Neural cell (in vitro differentiated cells): ENCODE data around the gene LCAT. TPM values are rescaled to one million over a fixed set of nuclear protein-coding genes. Genes with fewer than 3 reads are reported as not detected.

Source experiments
- H2AFZ ChIP-seq: fragments of 200-600, 300-800 bp; sonication (generic), shearing (Covaris generic); 2 replicates; pipeline ENCODE4 v1.6.0; 2014; ENCODE audit warnings: low read depth, mild to moderate bottlenecking, antibody characterized with exemption, low read length, moderate library complexity
- H3F3A ChIP-seq: fragments of 200-600 bp; shearing (Covaris generic); 2 replicates; pipeline ENCODE4 v1.6.1; 2016; ENCODE audit warnings: mild to moderate bottlenecking, moderate library complexity, mixed read lengths, antibody characterized with exemption, low read length; ENCODE audit not compliant: insufficient read depth, poor library complexity, severe bottlenecking
- H3K27ac ChIP-seq: fragments of 200-600, 300-800 bp; sonication (generic), shearing (Covaris generic); 2 replicates; pipeline ENCODE4 v1.5.1; 2014; ENCODE audit warnings: mild to moderate bottlenecking, low read length, moderate library complexity
- H3K27me3 ChIP-seq: fragments of 300-800, 200-600 bp; sonication (generic), shearing (Covaris generic); 2 replicates; pipeline ENCODE4 v1.6.0; 2014; ENCODE audit warnings: mild to moderate bottlenecking, low read depth, low read length, moderate library complexity; ENCODE audit not compliant: insufficient read depth
- H3K36me3 ChIP-seq: fragments of 300-800, 200-600 bp; sonication (generic), shearing (Covaris generic); 2 replicates; pipeline ENCODE4 v1.5.1; 2014; ENCODE audit warnings: mild to moderate bottlenecking, antibody characterized with exemption, low read length, moderate library complexity; ENCODE audit not compliant: insufficient read depth
- H3K4me2 ChIP-seq: fragments of 300-800, 200-600 bp; sonication (generic), shearing (Covaris generic); 2 replicates; pipeline ENCODE4 v1.6.0; 2014; ENCODE audit warnings: mild to moderate bottlenecking, low read length
- H3K4me3 ChIP-seq: fragments of 300-800, 200-600 bp; sonication (generic), shearing (Covaris generic); 2 replicates; pipeline ENCODE4 v1.5.1; 2014; ENCODE audit warnings: mild to moderate bottlenecking, low read length, moderate library complexity
- H3K79me2 ChIP-seq: fragments of 200-600 bp; shearing (Covaris generic); replicated peaks from 2 replicates; pipeline ENCODE4 v1.6.0; 2014; ENCODE audit warnings: mild to moderate bottlenecking, low read length, moderate library complexity; ENCODE audit not compliant: insufficient read depth
- H3K9ac ChIP-seq: fragments of 300-800, 200-600 bp; sonication (generic), shearing (Covaris generic); 2 replicates; pipeline ENCODE4 v1.6.1; 2016; ENCODE audit warnings: mild to moderate bottlenecking, low read length, mixed read lengths
- H3K9me2 ChIP-seq: fragments of 200-600 bp; shearing (Covaris generic); 2 replicates; pipeline ENCODE4 v1.6.1; 2016; ENCODE audit warnings: mild to moderate bottlenecking, low read length, mixed read lengths; ENCODE audit not compliant: insufficient read depth
- H3K9me3 ChIP-seq: fragments of 200-600, 300-800 bp; sonication (generic), shearing (Covaris generic); 2 replicates; pipeline ENCODE4 v1.6.1; 2016; ENCODE audit warnings: mild to moderate bottlenecking, mixed run types, low read length, moderate library complexity, mixed read lengths
- H4K20me1 ChIP-seq: fragments of 200-600 bp; shearing (Covaris generic); 2 replicates; pipeline ENCODE4 v1.6.1; 2016; ENCODE audit warnings: mild to moderate bottlenecking, mixed run types; ENCODE audit not compliant: insufficient read depth
- EP300 ChIP-seq: fragments of 450-650 bp; conservative IDR thresholded peaks from 2 replicates; pipeline ENCODE4 v1.6.1; 2014; ENCODE audit warnings: antibody characterized with exemption, mild to moderate bottlenecking, moderate library complexity; ENCODE audit not compliant: poor library complexity, severe bottlenecking
- EZH2 ChIP-seq: fragments of 200-600, 300-800 bp; shearing (Covaris generic), sonication (generic); IDR thresholded peaks from 2 replicates; pipeline ENCODE4 v1.6.1; 2014; ENCODE audit warnings: antibody characterized with exemption, low read length, borderline replicate concordance, mild to moderate bottlenecking; ENCODE audit not compliant: insufficient read depth, poor library complexity, severe bottlenecking
- MXI1 ChIP-seq: fragments of 450-650 bp; conservative IDR thresholded peaks from 2 replicates; pipeline ENCODE4 v1.6.1; 2014; ENCODE audit warnings: antibody characterized with exemption, mild to moderate bottlenecking; ENCODE audit not compliant: poor library complexity, severe bottlenecking
- POLR2AphosphoS5 ChIP-seq: IDR thresholded peaks from 2 replicates; pipeline ENCODE4 v1.6.1; 2012
- RAD21 ChIP-seq: fragments of 450-650 bp; conservative IDR thresholded peaks from 2 replicates; pipeline ENCODE4 v1.6.1; 2014; ENCODE audit warnings: antibody characterized with exemption, mild to moderate bottlenecking, moderate library complexity
- SMC3 ChIP-seq: fragments of 450-650 bp; conservative IDR thresholded peaks from 2 replicates; pipeline ENCODE4 v1.6.1; 2014; ENCODE audit warnings: antibody characterized with exemption, mild to moderate bottlenecking, moderate library complexity; ENCODE audit not compliant: poor library complexity
- TAF1 ChIP-seq: IDR thresholded peaks from 2 replicates; pipeline ENCODE4 v1.6.1; 2012; ENCODE audit warnings: low read depth
- polyA plus RNA-seq: library from polyadenylated mRNA; depleted of rRNA; stranded (reverse); fragments of >200 nt; gene quantifications from 2 replicates; pipeline ENCODE4 v1.2.3, GENCODE V29; 2014
- TF ChIP-seq, protein P1 (sequence below): fragments of 450-650 bp; IDR thresholded peaks from 2 replicates; pipeline ENCODE4 v1.5.1; 2014; ENCODE audit warnings: antibody characterized with exemption, mild to moderate bottlenecking, moderate library complexity; ENCODE audit not compliant: poor library complexity, severe bottlenecking
- TF ChIP-seq, protein P2 (sequence below): IDR thresholded peaks from 2 replicates; pipeline ENCODE4 v1.6.1; 2012; ENCODE audit warnings: borderline replicate concordance

Gene LCAT
- polyA plus RNA-seq, 1 donor from 2014 or later: 0.32 TPM

DNA sequence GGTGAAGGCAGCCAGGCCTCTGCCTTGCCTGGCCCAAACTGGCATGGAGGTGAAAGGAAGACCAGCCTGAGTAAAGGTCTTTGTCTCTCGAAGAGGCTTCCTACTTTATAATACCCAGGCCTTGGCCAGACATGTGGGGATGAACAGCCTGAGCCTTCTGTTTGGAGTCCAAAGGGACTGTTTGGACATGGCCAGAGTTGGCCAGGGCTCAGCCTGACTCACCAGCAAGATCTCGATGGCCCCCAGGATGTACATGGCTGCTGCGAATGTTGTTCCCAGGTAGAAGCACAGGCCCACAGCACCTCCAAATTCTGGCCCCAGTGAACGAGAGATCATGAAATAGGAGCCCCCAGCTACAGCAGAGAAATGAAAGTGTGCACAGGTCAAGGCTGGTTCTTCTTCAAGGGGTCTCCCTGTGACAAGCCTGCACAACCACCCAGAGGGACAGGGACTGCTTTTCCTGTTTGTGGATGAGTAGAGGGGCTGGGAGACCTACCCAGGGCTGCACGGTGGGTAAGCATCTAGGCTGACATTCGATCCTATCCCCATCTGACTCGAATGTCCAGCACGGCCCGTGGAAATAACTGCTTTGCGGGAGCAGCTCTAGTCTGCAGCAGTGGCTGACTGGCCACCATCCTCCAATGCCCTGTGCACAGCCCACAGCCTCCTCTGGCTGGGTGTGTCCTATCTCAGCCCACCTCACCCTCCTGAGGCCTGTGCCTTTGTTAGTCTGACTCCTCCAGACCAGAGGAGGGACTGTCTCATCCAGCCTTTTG lies 10.7 kb upstream of the LCAT start:
- H3K9me3 ChIP-seq: no peaks in the 10 kb centered on the region
- H3K27me3 ChIP-seq: no peaks in the 10 kb centered on the region
- no peaks in the 10 kb centered on the region for H3F3A ChIP-seq
- H3K4me2 ChIP-seq: no peak overlapping the region
- no peaks in the 10 kb centered on the region for H4K20me1 ChIP-seq
- H3K9me2 ChIP-seq: no peaks in the 10 kb centered on the region
- no peak overlapping the region for H3K9ac ChIP-seq
- TF ChIP-seq SMC3: no peak
- no peak for TF ChIP-seq TAF1
- TF ChIP-seq, protein P1, sequence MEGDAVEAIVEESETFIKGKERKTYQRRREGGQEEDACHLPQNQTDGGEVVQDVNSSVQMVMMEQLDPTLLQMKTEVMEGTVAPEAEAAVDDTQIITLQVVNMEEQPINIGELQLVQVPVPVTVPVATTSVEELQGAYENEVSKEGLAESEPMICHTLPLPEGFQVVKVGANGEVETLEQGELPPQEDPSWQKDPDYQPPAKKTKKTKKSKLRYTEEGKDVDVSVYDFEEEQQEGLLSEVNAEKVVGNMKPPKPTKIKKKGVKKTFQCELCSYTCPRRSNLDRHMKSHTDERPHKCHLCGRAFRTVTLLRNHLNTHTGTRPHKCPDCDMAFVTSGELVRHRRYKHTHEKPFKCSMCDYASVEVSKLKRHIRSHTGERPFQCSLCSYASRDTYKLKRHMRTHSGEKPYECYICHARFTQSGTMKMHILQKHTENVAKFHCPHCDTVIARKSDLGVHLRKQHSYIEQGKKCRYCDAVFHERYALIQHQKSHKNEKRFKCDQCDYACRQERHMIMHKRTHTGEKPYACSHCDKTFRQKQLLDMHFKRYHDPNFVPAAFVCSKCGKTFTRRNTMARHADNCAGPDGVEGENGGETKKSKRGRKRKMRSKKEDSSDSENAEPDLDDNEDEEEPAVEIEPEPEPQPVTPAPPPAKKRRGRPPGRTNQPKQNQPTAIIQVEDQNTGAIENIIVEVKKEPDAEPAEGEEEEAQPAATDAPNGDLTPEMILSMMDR: no peak
- no peak for TF ChIP-seq EP300
- no peak for TF ChIP-seq POLR2AphosphoS5
- no peak for TF ChIP-seq RAD21
- TF ChIP-seq, protein P2, sequence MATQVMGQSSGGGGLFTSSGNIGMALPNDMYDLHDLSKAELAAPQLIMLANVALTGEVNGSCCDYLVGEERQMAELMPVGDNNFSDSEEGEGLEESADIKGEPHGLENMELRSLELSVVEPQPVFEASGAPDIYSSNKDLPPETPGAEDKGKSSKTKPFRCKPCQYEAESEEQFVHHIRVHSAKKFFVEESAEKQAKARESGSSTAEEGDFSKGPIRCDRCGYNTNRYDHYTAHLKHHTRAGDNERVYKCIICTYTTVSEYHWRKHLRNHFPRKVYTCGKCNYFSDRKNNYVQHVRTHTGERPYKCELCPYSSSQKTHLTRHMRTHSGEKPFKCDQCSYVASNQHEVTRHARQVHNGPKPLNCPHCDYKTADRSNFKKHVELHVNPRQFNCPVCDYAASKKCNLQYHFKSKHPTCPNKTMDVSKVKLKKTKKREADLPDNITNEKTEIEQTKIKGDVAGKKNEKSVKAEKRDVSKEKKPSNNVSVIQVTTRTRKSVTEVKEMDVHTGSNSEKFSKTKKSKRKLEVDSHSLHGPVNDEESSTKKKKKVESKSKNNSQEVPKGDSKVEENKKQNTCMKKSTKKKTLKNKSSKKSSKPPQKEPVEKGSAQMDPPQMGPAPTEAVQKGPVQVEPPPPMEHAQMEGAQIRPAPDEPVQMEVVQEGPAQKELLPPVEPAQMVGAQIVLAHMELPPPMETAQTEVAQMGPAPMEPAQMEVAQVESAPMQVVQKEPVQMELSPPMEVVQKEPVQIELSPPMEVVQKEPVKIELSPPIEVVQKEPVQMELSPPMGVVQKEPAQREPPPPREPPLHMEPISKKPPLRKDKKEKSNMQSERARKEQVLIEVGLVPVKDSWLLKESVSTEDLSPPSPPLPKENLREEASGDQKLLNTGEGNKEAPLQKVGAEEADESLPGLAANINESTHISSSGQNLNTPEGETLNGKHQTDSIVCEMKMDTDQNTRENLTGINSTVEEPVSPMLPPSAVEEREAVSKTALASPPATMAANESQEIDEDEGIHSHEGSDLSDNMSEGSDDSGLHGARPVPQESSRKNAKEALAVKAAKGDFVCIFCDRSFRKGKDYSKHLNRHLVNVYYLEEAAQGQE: no peak
- no peak for TF ChIP-seq MXI1
- no peak for TF ChIP-seq EZH2
- no peak overlapping the region for H2AFZ ChIP-seq
- H3K36me3 ChIP-seq: no peaks in the 10 kb centered on the region
- no peaks in the 10 kb centered on the region for H3K79me2 ChIP-seq
- no peak overlapping the region for H3K27ac ChIP-seq
- no peak overlapping the region for H3K4me3 ChIP-seq

DNA sequence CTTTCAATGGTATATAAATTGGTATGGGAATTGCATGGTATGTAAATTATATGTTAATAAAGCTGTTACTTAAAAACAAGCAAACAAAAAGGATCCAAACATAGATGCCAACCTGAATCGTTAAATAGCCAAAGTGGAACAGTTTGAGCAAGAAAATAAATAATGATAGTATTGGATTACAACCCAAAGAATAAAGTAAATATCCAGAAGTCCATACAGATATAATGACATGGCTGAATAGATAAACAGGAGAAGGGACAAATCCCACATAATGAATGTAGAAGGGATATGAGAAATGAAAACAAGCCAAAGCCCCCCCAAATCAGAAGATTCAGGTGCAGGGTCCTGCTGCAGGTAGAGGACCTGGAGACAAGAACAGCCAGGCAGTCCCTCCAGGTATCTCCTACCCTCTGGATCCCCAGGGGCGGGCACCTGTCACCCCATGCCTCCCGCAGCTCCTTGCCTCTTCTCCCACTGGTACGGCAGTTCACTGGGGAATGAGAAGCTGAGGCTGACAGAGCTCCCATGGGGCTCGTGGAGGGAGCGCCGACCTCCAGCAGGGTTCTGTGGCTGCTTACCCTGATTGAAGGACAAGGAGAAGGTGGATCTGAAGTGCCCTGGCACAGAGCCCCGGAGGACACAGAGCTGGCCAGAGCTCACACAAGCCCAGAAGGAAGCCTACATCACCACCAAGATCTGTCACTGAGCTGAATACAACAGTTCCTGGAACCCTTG lies 9.9 kb upstream of the LCAT start:
- H3K27ac ChIP-seq: no peak overlapping the region
- H3F3A ChIP-seq: no peaks in the 10 kb centered on the region
- no peaks in the 10 kb centered on the region for H4K20me1 ChIP-seq
- H3K79me2 ChIP-seq: no peaks in the 10 kb centered on the region
- no peak overlapping the region for H3K9ac ChIP-seq
- no peaks in the 10 kb centered on the region for H3K9me2 ChIP-seq
- H3K4me2 ChIP-seq: no peak overlapping the region
- no peaks in the 10 kb centered on the region for H3K9me3 ChIP-seq
- TF ChIP-seq, protein P2: no peak
- TF ChIP-seq, protein P1: no peak
- TF ChIP-seq POLR2AphosphoS5 (no peak), RAD21 (no peak), MXI1 (no peak), EZH2 (no peak), EP300 (no peak), SMC3 (no peak), TAF1 (no peak)
- no peaks in the 10 kb centered on the region for H3K27me3 ChIP-seq
- no peak overlapping the region for H3K4me3 ChIP-seq
- H3K36me3 ChIP-seq: no peaks in the 10 kb centered on the region
- H2AFZ ChIP-seq: no peak overlapping the region
